Muscle layer of duodenum (tissue), 2 donors: ENCODE data around the gene RAD54L.

Experiments
- H3K27ac ChIP-seq: one replicate; pipeline ENCODE4 v1.7.0; 2013; ENCODE audit warnings: mild to moderate bottlenecking, low read length
- H3K27me3 ChIP-seq: one replicate; pipeline ENCODE4 v1.7.0; 2013; ENCODE audit warnings: low read depth, mild to moderate bottlenecking, control low read depth, low read length
- H3K36me3 ChIP-seq, 2 donors: one replicate each; pipeline ENCODE4 v1.7.0; 2013; ENCODE audit warnings: low read length in 2 of 2, control low read depth in 1 of 2, mild to moderate bottlenecking in 1 of 2; ENCODE audit not compliant: insufficient read depth in 2 of 2, control insufficient read depth in 1 of 2
- H3K4me1 ChIP-seq, 2 donors: one replicate each; pipeline ENCODE4 v1.7.0; 2013; ENCODE audit warnings: low read length in 2 of 2, mild to moderate bottlenecking in 2 of 2, control low read depth in 1 of 2, moderate library complexity in 1 of 2; ENCODE audit not compliant: insufficient read depth in 2 of 2, control insufficient read depth in 1 of 2
- H3K4me3 ChIP-seq, 2 donors: one replicate each; pipeline ENCODE4 v1.7.0; 2013; ENCODE audit warnings: low read length in 2 of 2, low read depth in 1 of 2, mild to moderate bottlenecking in 1 of 2
- H3K9me3 ChIP-seq, 2 donors: one replicate each; pipeline ENCODE4 v1.7.0; 2013; ENCODE audit warnings: low read length in 2 of 2, control low read depth in 1 of 2, mild to moderate bottlenecking in 1 of 2; ENCODE audit not compliant: control insufficient read depth in 1 of 2
- donor health status: healthy.

RAD54L gene

GRCh38 chr1:46274225-46275029, 26.9 kb downstream of the RAD54L start:
- Histone ChIP-seq H3K36me3 (peaks cover 20 to 25% of the 10 kb centered on the region in 2 donors), H3K9me3 (no peaks in the 10 kb centered on the region), H3K27ac (no peak overlapping the region), H3K27me3 (no peaks in the 10 kb centered on the region), H3K4me3 (no peak overlapping the region), H3K4me1 (no peaks in the 10 kb centered on the region)

DNA sequence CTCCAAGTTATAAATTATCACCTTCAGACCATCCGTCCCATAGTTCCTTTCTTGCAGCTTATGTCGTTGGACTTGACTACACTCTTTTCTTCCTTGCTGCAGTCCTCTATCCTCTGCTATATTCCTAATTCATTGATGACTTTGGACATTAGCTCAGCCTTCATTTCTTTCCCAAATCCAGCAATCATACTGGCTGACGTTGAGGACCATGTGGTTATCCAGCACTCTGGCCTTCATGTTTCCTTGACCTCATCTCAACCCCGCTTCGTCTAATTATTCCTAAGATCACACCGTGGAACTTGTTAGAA, 27.4 kb downstream of the RAD54L start:
- no peaks in the 10 kb centered on the region for H3K4me1 ChIP-seq
- peaks cover 26 to 31% of the 10 kb centered on the region in 2 donors for H3K36me3 ChIP-seq
- H3K27ac ChIP-seq = no peak overlapping the region
- H3K9me3 ChIP-seq = no peaks in the 10 kb centered on the region
- no peaks in the 10 kb centered on the region for H3K27me3 ChIP-seq
- H3K4me3 ChIP-seq = no peak overlapping the region

DNA sequence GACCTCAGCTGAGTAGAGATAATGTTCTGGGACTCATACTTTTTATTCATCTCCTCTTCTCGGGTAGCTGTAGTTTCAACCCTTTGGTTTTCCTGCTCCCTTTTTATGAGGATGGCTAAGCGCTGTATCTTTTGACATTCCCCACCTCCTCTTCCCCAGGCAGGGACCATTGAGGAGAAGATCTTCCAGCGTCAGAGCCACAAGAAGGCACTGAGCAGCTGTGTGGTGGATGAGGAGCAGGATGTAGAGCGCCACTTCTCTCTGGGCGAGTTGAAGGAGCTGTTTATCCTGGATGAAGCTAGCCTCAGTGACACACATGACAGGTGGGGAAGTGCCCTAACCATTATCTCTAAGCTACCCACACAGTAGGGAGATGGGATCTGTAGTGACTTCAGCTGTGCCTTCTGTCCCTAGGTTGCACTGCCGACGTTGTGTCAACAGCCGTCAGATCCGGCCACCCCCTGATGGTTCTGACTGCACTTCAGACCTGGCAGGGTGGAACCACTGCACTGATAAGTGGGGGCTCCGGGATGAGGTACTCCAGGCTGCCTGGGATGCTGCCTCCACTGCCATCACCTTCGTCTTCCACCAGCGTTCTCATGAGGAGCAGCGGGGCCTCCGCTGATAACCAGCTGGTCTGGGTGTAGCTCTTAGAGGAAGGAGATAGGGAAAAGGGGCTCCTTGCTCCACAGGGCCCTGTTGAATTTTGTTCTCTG, 30.3 kb downstream of the RAD54L start:
- no peaks in the 10 kb centered on the region for H3K9me3 ChIP-seq
- no peak overlapping the region for H3K27ac ChIP-seq
- no peak overlapping the region for H3K4me3 ChIP-seq
- no peaks in the 10 kb centered on the region for H3K4me1 ChIP-seq
- H3K27me3 ChIP-seq = no peaks in the 10 kb centered on the region
- peaks cover 46 to 58% of the 10 kb centered on the region in 2 donors for H3K36me3 ChIP-seq

GRCh38 chr1:46278807-46279206, 31.2 kb downstream of the RAD54L start:
- Histone ChIP-seq H3K4me1 (no peaks in the 10 kb centered on the region), H3K4me3 (no peak overlapping the region), H3K27ac (no peak overlapping the region), H3K27me3 (no peaks in the 10 kb centered on the region), H3K9me3 (no peaks in the 10 kb centered on the region), H3K36me3 (peaks cover 47 to 63% of the 10 kb centered on the region in 2 donors)

GRCh38 chr1:46280092-46280491, 32.5 kb downstream of the RAD54L start:
- Histone ChIP-seq H3K27me3 (no peaks in the 10 kb centered on the region), H3K27ac (no peak overlapping the region), H3K9me3 (no peaks in the 10 kb centered on the region), H3K4me1 (no peaks in the 10 kb centered on the region), H3K36me3 (peaks cover 60 to 76% of the 10 kb centered on the region in 2 donors), H3K4me3 (no peak overlapping the region)

GRCh38 chr1:46281021-46281420, 33.5 kb downstream of the RAD54L start:
- Histone ChIP-seq H3K27me3 (no peaks in the 10 kb centered on the region), H3K27ac (no peak overlapping the region), H3K4me3 (no peak overlapping the region), H3K9me3 (no peaks in the 10 kb centered on the region), H3K36me3 (peaks cover 69 to 85% of the 10 kb centered on the region in 2 donors), H3K4me1 (no peaks in the 10 kb centered on the region)

- H3K36me3 ChIP-seq = peaks cover 61 to 87% of the 10 kb centered on the region in 2 donors
Observed at GRCh38 chr1:46284058-46284457, 36.5 kb downstream of the RAD54L start.

DNA sequence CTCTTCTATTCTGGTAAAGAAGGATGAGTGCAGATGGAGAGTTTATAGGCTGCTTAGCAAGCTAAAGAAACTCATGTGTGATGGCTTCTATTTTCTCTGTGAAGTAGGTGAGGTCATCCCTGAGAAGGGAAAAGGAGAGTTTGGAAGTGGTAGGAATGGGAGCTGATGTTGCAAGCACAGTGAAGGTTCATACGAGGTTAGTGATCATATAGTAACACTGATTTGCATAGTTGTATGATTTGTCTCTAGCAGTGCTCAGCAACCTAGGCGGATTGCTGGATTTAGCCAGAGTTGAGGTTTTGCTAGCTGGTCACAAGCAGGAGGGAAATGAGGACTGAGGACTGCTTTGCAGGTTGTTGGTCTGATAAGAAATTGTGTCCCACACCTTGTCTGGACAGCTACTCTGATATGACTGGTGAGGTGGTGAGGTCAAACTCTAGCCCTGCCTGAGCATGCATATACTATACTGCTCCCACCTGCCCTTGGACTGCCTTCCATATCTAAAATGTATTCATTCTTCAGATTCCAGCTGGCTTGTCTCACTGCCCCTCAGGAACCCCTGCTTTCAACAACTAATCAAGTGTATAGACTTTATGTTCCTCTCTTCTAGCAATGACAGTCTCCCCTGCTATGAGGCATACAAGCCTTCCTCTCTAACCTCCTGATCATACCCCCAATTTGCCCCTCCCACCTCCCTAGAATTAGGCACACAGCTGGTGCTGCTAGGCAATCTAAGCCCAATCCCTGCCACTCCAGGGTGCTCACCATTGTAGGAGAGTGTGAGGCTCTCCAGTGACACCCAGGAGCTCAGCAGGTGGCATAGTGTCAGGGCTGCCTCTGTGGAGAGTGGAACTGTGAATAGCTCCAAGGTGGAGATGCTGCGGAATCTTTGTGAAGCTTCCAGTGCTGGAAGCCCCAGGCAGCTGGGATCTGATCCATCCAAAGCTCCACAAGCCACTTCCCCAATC, 37.3 kb downstream of the RAD54L start:
- no peaks in the 10 kb centered on the region for H3K9me3 ChIP-seq
- no peak overlapping the region for H3K4me3 ChIP-seq
- no peaks in the 10 kb centered on the region for H3K4me1 ChIP-seq
- H3K36me3 ChIP-seq = peaks cover 55 to 86% of the 10 kb centered on the region in 2 donors
- no peak overlapping the region for H3K27ac ChIP-seq
- H3K27me3 ChIP-seq = no peaks in the 10 kb centered on the region

More at GRCh38 chr1:46284058-46284457, 36.5 kb downstream of the RAD54L start:
- Histone ChIP-seq H3K9me3 (no peaks in the 10 kb centered on the region), H3K4me1 (no peaks in the 10 kb centered on the region), H3K27ac (no peak overlapping the region), H3K4me3 (no peak overlapping the region), H3K27me3 (no peaks in the 10 kb centered on the region)

DNA sequence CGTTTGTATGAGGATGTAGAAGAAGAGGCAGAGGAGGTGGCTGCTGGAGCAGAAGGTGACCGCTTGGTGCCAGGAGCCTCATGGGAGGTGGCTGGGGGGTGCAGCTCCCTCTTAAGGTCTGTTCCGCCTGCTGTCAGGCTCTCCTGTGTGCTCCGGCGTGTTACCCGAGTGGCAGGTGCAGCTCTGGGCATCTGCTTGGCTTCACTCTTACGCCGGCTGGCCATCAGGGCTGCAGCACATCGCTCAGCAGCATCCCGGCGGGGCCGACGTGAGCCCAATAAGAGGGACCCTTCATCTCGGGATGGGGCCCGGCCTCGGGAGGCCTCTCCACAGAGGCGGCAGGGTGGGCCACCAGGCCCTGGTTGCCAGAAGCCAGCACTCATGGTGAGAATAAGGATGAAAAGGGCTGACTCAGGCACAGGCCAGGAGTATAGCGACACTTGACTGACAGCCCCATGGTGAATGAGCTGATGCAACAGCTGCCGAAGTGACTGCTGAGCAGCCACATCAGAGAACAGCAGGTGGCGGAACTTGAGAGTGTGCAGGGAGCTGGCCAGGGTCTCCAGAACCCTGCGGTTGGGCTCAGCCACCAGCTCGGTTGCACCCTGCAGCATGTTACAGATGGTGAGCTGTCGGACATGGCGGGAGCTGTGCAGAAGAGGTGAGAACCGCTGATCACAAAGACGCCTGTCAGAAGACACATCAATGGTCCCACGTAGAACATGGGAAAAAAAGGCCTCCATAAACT, 38.3 kb downstream of the RAD54L start:
- Histone ChIP-seq H3K27ac (no peak overlapping the region), H3K4me3 (no peak overlapping the region), H3K27me3 (no peaks in the 10 kb centered on the region), H3K36me3 (peaks cover 45 to 81% of the 10 kb centered on the region in 2 donors), H3K4me1 (no peaks in the 10 kb centered on the region), H3K9me3 (no peaks in the 10 kb centered on the region)

- no peak overlapping the region for H3K27ac ChIP-seq
- H3K9me3 ChIP-seq = no peaks in the 10 kb centered on the region
- H3K27me3 ChIP-seq = no peaks in the 10 kb centered on the region
- peaks cover 34 to 65% of the 10 kb centered on the region in 2 donors for H3K36me3 ChIP-seq
- no peak overlapping the region for H3K4me3 ChIP-seq
- H3K4me1 ChIP-seq = no peaks in the 10 kb centered on the region
Observed at GRCh38 chr1:46288485-46289133, 41.0 kb downstream of the RAD54L start.
